Tibial nerve (tissue), 4 donors: ENCODE results near the gene CAV3. TPM values are rescaled to one million over a fixed set of nuclear protein-coding genes. Genes with fewer than 3 reads are reported as not detected.

ENCODE experiments used
- DNase-seq, 2 donors: peaks; one replicate each; pipeline ENCODE4 v3.0.0-alpha.2; 2019; ENCODE audit warnings: low spot score in 2 of 2
- H3K27ac ChIP-seq, 4 donors: fragments of 200-600 bp; sonication (generic) in 3 of 4; one replicate each; pipeline ENCODE4 v1.5.1; 2017 to 2019; ENCODE audit warnings: mild to moderate bottlenecking in 1 of 4
- H3K27me3 ChIP-seq, 2 donors: fragments of 200-600 bp; sonication (generic) in 1 of 2; one replicate each; pipeline versions ENCODE4 v1.5.1 to v1.6.0; 2017 to 2019
- H3K36me3 ChIP-seq, 3 donors: fragments of 200-600 bp; sonication (generic); one replicate each; pipeline ENCODE4 v1.5.1; 2018 to 2019
- H3K4me1 ChIP-seq, 4 donors: fragments of 200-600 bp; sonication (generic) in 3 of 4; one replicate each; pipeline ENCODE4 v1.5.1; 2017 to 2019
- H3K4me3 ChIP-seq, 4 donors: fragments of 200-600 bp; sonication (generic) in 3 of 4; one replicate each; pipeline ENCODE4 v1.5.1; 2017 to 2019; ENCODE audit warnings: mild to moderate bottlenecking in 1 of 4, moderate library complexity in 1 of 4
- H3K9me3 ChIP-seq, 4 donors: fragments of 200-600 bp; sonication (generic) in 3 of 4; one replicate each; pipeline ENCODE4 v1.5.1; 2017 to 2019
- CTCF ChIP-seq, 5 experiments: fragments of 200-600 bp in 3 of 5; fragments of 450-650 bp in 2 of 5; sonication (generic) in 3 of 5; IDR thresholded peaks; one replicate each; pipeline ENCODE4 v1.5.1; 2016 to 2019; ENCODE audit warnings: antibody characterized with exemption in 5 of 5, mild to moderate bottlenecking in 3 of 5, moderate library complexity in 2 of 5
- EP300 ChIP-seq, 2 donors: sonication (generic); formaldehyde crosslinking; IDR thresholded peaks; one replicate each; pipeline ENCODE4 v1.6.1; 2017; ENCODE audit warnings: antibody characterized with exemption in 2 of 2, mild to moderate bottlenecking in 1 of 2
- POLR2A ChIP-seq, 2 donors: fragments of 450-650 bp; IDR thresholded peaks; one replicate each; pipeline ENCODE4 v1.6.1; 2017; ENCODE audit warnings: antibody characterized with exemption in 2 of 2, mild to moderate bottlenecking in 2 of 2, moderate library complexity in 2 of 2
- WGBS, 2 donors: methylation state at CpG; one replicate each; pipeline ENCODE4 v1.1.5; 2018; 5-methylcytosine and 5-hydroxymethylcytosine counted together
- total RNA-seq, 4 donors: library from RNA; depleted of rRNA; stranded (reverse); fragments of >200 nt; gene quantifications; one replicate each; pipeline ENCODE4 v1.1.0, GENCODE V29; 2016

Gene CAV3
- total RNA-seq, 4 donors from 2014 or later, result 0.66 TPM; not detected in 3

- no peaks in the 10 kb centered on the region for H3K36me3 ChIP-seq
- H3K4me3 ChIP-seq, result no peak overlapping the region
- WGBS, 2 donors, result 81 to 86% methylated on average over 11 of the region's 11 CpGs
- peaks cover 0 to 10% of the 10 kb centered on the region in 2 donors for H3K27me3 ChIP-seq
- H3K27ac ChIP-seq, result no peak overlapping the region
- H3K4me1 ChIP-seq, result peaks cover 0 to 7% (median 0%) of the 10 kb centered on the region in 4 donors
- no peak for DNase-seq
- H3K9me3 ChIP-seq, result no peaks in the 10 kb centered on the region
- TF ChIP-seq EP300 (IDR thresholded peaks at IDR 0.05), result no peak
- TF ChIP-seq POLR2A (IDR thresholded peaks at IDR 0.05), result no peak
- TF ChIP-seq CTCF (IDR thresholded peaks at IDR 0.05), result no peak
Measured at GRCh38 chr3:8762607-8763377, 29.2 kb downstream of the CAV3 start.

GRCh38 chr3:8764528-8764927 is 30.9 kb downstream of the CAV3 start:
- 90 to 93% methylated on average over 6 of the region's 6 CpGs for WGBS, 2 donors
- no peak overlapping the region for H3K27ac ChIP-seq
- peaks cover 0 to 24% (median 7%) of the 10 kb centered on the region in 4 donors for H3K4me1 ChIP-seq
- no peak for TF ChIP-seq CTCF (IDR thresholded peaks at IDR 0.05)
- H3K27me3 ChIP-seq, result peaks cover 0 to 24% of the 10 kb centered on the region in 2 donors
- H3K9me3 ChIP-seq, result no peaks in the 10 kb centered on the region
- no peak for DNase-seq
- H3K4me3 ChIP-seq, result no peak overlapping the region
- H3K36me3 ChIP-seq, result no peaks in the 10 kb centered on the region

- 76 to 82% methylated on average over 4 of the region's 4 CpGs for WGBS, 2 donors
Measured at GRCh38 chr3:8765528-8765927, 31.9 kb downstream of the CAV3 start.

GRCh38 chr3:8766148-8766547 is 32.5 kb downstream of the CAV3 start:
- Histone ChIP-seq H3K27ac (no peak overlapping the region), H3K4me1 (peaks cover 0 to 29% (median 7%) of the 10 kb centered on the region in 4 donors), H3K27me3 (peaks cover 0 to 40% of the 10 kb centered on the region in 2 donors), H3K4me3 (no peak overlapping the region), H3K9me3 (no peaks in the 10 kb centered on the region), H3K36me3 (no peaks in the 10 kb centered on the region)
- TF ChIP-seq CTCF (IDR thresholded peaks at IDR 0.05) (no peak), POLR2A (IDR thresholded peaks at IDR 0.05) (no peak), EP300 (IDR thresholded peaks at IDR 0.05) (no peak)
- 65 to 80% methylated on average over 2 of the region's 2 CpGs for WGBS, 2 donors
- DNase-seq, result no peak

More at GRCh38 chr3:8765528-8765927, 31.9 kb downstream of the CAV3 start:
- peaks cover 0 to 34% of the 10 kb centered on the region in 2 donors for H3K27me3 ChIP-seq
- no peaks in the 10 kb centered on the region for H3K9me3 ChIP-seq
- no peak overlapping the region for H3K27ac ChIP-seq
- H3K4me3 ChIP-seq, result no peak overlapping the region
- TF ChIP-seq POLR2A (IDR thresholded peaks at IDR 0.05), result no peak
- TF ChIP-seq CTCF (IDR thresholded peaks at IDR 0.05), result no peak
- TF ChIP-seq EP300 (IDR thresholded peaks at IDR 0.05), result no peak
- H3K36me3 ChIP-seq, result no peaks in the 10 kb centered on the region
- no peak for DNase-seq
- H3K4me1 ChIP-seq, result peaks cover 0 to 29% (median 7%) of the 10 kb centered on the region in 4 donors

GRCh38 chr3:8767256-8767666 is 33.7 kb downstream of the CAV3 start:
- no peak for DNase-seq
- WGBS, 2 donors, result 52 to 53% methylated on average over 24 to 37 of the region's 37 CpGs
- H3K9me3 ChIP-seq, result no peaks in the 10 kb centered on the region
- no peaks in the 10 kb centered on the region for H3K36me3 ChIP-seq
- TF ChIP-seq EP300 (IDR thresholded peaks at IDR 0.05), result no peak
- TF ChIP-seq POLR2A (IDR thresholded peaks at IDR 0.05), result no peak
- TF ChIP-seq CTCF (IDR thresholded peaks at IDR 0.05), result no peak
- H3K4me3 ChIP-seq, result no peak overlapping the region
- H3K27ac ChIP-seq, result no peak overlapping the region
- peaks cover 0 to 51% of the 10 kb centered on the region in 2 donors for H3K27me3 ChIP-seq
- H3K4me1 ChIP-seq, result peaks cover 0 to 29% (median 7%) of the 10 kb centered on the region in 4 donors
